ENCODE measurements around the gene GLCE.

Gene GLCE

DNA sequence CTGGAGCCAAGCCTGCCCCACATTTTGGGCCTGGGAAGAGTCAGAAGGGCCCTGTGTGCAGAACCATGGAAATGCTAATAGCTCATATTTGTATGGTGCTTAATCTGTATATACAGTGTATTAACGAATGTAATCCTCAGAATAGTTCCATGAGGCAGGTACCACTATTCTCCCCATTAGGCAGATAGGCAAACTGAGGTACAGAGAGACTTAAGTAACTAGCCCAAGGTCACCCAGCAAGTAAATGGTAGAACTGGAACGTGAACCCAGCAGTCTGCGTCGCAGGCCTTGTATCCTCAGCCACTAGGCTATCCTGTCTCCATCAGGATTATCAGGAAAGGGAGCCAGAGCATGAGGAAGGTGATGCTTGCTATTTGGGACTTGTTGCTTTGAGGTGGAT lies 28.0 kb upstream of the GLCE start:
- H3K9ac ChIP-seq (ENCODE audit: low read length), result no peak overlapping the region

DNA sequence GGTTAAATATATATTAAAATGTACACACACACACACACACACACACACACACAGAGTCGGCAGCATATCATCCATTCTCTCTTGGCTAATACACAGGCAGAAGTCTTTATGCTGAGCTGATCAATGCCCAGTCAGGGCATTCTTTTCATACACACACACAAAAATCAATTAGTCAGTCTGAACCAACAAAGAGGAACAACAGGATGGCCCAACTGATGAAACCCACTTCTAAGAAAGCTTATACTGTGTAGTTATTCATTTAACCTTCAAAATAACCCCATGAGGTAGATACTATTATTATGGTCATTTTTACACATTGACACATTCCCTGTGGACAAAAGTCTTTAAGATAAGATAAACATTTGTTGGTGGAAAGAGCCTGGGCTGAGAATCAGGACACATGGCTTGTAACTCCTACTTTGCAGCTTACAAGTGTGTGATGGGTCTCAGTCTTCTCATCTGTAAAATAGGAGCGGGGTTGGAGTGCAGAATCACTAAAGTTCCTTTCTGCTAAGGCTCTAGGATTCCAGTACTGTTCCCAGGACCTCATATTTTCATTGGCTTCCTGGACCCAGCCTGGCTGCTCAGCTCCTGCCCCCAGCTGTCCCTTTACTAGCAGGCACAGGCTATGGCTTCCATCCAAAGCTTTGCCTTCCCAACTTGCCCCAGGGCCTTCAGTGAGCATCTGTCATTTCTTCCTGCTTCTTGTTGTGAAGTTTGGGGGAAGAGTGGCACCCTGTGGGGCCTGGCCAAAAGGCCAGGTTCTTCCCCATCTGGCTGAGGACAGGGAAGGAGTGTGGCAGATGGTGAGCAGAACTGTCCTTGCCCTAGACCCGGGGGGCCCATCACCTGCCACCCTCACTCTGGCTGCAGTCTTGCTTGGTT lies 27.2 kb upstream of the GLCE start:
- H3K79me2 ChIP-seq (ENCODE audit: insufficient read depth, low read length), result no peaks in the 10 kb centered on the region
- no peaks in the 10 kb centered on the region for H3K4me1 ChIP-seq (ENCODE audit: insufficient read depth, low read length, severe bottlenecking)
- no peaks in the 10 kb centered on the region for H3F3A ChIP-seq (ENCODE audit: insufficient read depth, low read length)
- H3K36me3 ChIP-seq (ENCODE audit: insufficient read depth, low read length), result no peaks in the 10 kb centered on the region
- no peak overlapping the region for H3K4me2 ChIP-seq (ENCODE audit: low read length)
- TF ChIP-seq EZH2 (IDR thresholded peaks at IDR 0.05; ENCODE audit: borderline replicate concordance, low read length), result no peak
- TF ChIP-seq, protein P1, sequence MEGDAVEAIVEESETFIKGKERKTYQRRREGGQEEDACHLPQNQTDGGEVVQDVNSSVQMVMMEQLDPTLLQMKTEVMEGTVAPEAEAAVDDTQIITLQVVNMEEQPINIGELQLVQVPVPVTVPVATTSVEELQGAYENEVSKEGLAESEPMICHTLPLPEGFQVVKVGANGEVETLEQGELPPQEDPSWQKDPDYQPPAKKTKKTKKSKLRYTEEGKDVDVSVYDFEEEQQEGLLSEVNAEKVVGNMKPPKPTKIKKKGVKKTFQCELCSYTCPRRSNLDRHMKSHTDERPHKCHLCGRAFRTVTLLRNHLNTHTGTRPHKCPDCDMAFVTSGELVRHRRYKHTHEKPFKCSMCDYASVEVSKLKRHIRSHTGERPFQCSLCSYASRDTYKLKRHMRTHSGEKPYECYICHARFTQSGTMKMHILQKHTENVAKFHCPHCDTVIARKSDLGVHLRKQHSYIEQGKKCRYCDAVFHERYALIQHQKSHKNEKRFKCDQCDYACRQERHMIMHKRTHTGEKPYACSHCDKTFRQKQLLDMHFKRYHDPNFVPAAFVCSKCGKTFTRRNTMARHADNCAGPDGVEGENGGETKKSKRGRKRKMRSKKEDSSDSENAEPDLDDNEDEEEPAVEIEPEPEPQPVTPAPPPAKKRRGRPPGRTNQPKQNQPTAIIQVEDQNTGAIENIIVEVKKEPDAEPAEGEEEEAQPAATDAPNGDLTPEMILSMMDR (IDR thresholded peaks at IDR 0.05; ENCODE audit: low read length), result no peak
- H3K9me2 ChIP-seq (ENCODE audit: low read depth, low read length), result no peaks in the 10 kb centered on the region
- no peaks in the 10 kb centered on the region for H3K27me3 ChIP-seq (ENCODE audit: insufficient read depth, low read length)
- no peak overlapping the region for H3K27ac ChIP-seq (ENCODE audit: low read depth, low read length, poor library complexity, severe bottlenecking)
- H4K20me1 ChIP-seq (ENCODE audit: insufficient read depth, low read length), result no peaks in the 10 kb centered on the region
- H3K9me3 ChIP-seq (ENCODE audit: low read length), result no peaks in the 10 kb centered on the region
- H3K9ac ChIP-seq (ENCODE audit: low read length), result no peak overlapping the region
- H2AFZ ChIP-seq (ENCODE audit: low read length), result no peak overlapping the region
- H3K4me3 ChIP-seq (ENCODE audit: low read depth, low read length, poor library complexity, severe bottlenecking), result no peak overlapping the region

More for the DNA sequence above, 28.0 kb upstream of the GLCE start:
- H2AFZ ChIP-seq (ENCODE audit: low read length), result no peak overlapping the region
- H3K36me3 ChIP-seq (ENCODE audit: insufficient read depth, low read length), result no peaks in the 10 kb centered on the region
- H3F3A ChIP-seq (ENCODE audit: insufficient read depth, low read length), result no peaks in the 10 kb centered on the region
- no peaks in the 10 kb centered on the region for H4K20me1 ChIP-seq (ENCODE audit: insufficient read depth, low read length)
- no peaks in the 10 kb centered on the region for H3K9me3 ChIP-seq (ENCODE audit: low read length)
- H3K79me2 ChIP-seq (ENCODE audit: insufficient read depth, low read length), result no peaks in the 10 kb centered on the region
- no peak overlapping the region for H3K4me3 ChIP-seq (ENCODE audit: low read depth, low read length, poor library complexity, severe bottlenecking)
- no peaks in the 10 kb centered on the region for H3K9me2 ChIP-seq (ENCODE audit: low read depth, low read length)
- H3K27ac ChIP-seq (ENCODE audit: low read depth, low read length, poor library complexity, severe bottlenecking), result no peak overlapping the region
- no peaks in the 10 kb centered on the region for H3K4me1 ChIP-seq (ENCODE audit: insufficient read depth, low read length, severe bottlenecking)
- no peak overlapping the region for H3K4me2 ChIP-seq (ENCODE audit: low read length)
- no peaks in the 10 kb centered on the region for H3K27me3 ChIP-seq (ENCODE audit: insufficient read depth, low read length)
- TF ChIP-seq, protein P1 (IDR thresholded peaks at IDR 0.05; ENCODE audit: low read length), result no peak
- no peak for TF ChIP-seq EZH2 (IDR thresholded peaks at IDR 0.05; ENCODE audit: borderline replicate concordance, low read length)

DNA sequence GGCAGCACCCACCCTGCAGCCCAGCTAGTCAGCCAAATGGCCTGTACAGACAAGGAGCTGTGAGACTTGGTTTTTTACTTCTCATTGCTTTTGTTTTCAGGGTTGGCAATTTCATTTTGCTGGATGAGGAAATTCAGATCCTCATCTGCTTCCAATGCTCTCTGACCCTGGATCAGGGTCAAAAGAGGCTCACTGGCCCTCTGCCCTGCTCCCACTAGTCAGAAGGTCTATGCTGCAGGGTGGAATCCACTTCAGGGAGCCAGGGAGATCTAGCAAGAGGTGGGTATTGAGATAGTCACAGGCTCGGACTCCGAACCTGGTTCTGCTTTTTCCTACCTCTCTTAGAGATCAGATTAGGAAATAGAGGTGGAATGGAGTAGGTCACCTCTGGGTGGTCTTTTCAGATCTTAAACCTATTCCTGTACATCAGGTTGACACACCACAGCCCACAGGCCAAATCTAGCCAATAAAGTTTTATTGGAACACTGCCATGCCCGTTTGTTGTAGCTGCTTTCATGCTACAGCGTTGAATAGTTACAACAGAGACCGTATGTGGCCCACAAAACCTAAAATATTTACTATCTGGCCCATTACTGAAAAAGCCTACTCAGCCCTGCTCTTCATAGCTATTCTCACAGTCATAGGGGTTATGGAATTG lies 26.4 kb upstream of the GLCE start:
- Histone ChIP-seq H3K79me2 (ENCODE audit: insufficient read depth, low read length) (no peaks in the 10 kb centered on the region), H3F3A (ENCODE audit: insufficient read depth, low read length) (no peaks in the 10 kb centered on the region), H3K27me3 (ENCODE audit: insufficient read depth, low read length) (no peaks in the 10 kb centered on the region), H3K9ac (ENCODE audit: low read length) (no peak overlapping the region), H3K27ac (ENCODE audit: low read depth, low read length, poor library complexity, severe bottlenecking) (no peak overlapping the region), H3K36me3 (ENCODE audit: insufficient read depth, low read length) (no peaks in the 10 kb centered on the region), H3K4me2 (ENCODE audit: low read length) (no peak overlapping the region), H3K4me1 (ENCODE audit: insufficient read depth, low read length, severe bottlenecking) (no peaks in the 10 kb centered on the region), H3K9me2 (ENCODE audit: low read depth, low read length) (no peaks in the 10 kb centered on the region), H4K20me1 (ENCODE audit: insufficient read depth, low read length) (no peaks in the 10 kb centered on the region), H3K4me3 (ENCODE audit: low read depth, low read length, poor library complexity, severe bottlenecking) (no peak overlapping the region), H2AFZ (ENCODE audit: low read length) (no peak overlapping the region), H3K9me3 (ENCODE audit: low read length) (no peaks in the 10 kb centered on the region)
- TF ChIP-seq, protein P1 (IDR thresholded peaks at IDR 0.05; ENCODE audit: low read length), result no peak
- no peak for TF ChIP-seq EZH2 (IDR thresholded peaks at IDR 0.05; ENCODE audit: borderline replicate concordance, low read length)
